HFFc6 (cell line): ENCODE results near the gene BMP5. TPM values are rescaled to one million over a fixed set of nuclear protein-coding genes. Genes with fewer than 3 reads are reported as not detected.

Experiments used
- DNase-seq: peaks from one replicate; pipeline ENCODE4 v3.0.0-alpha.2; 2018
- H3K27ac Mint-ChIP-seq: 2 replicates; pipeline ENCODE4 v1.8.0; 2020; ENCODE audit warnings: mild to moderate bottlenecking, mixed read lengths
- H3K27me3 Mint-ChIP-seq: 2 replicates; pipeline ENCODE4 v1.8.0; 2021; ENCODE audit warnings: mild to moderate bottlenecking, moderate library complexity, mixed read lengths; ENCODE audit not compliant: insufficient read depth
- H3K36me3 Mint-ChIP-seq: 2 replicates; pipeline ENCODE4 v1.8.0; 2021; ENCODE audit warnings: low read depth, mixed read lengths
- H3K4me1 Mint-ChIP-seq: 2 replicates; pipeline ENCODE4 v1.8.0; 2020; ENCODE audit warnings: low read depth, mixed read lengths
- H3K4me3 Mint-ChIP-seq: 2 replicates; pipeline ENCODE4 v1.8.0; 2020; ENCODE audit warnings: mild to moderate bottlenecking, moderate library complexity, mixed read lengths
- H3K9me3 Mint-ChIP-seq: 2 replicates; pipeline ENCODE4 v1.8.0; 2020; ENCODE audit warnings: mild to moderate bottlenecking, mixed read lengths
- total RNA-seq, 6 experiments: library from RNA; stranded (reverse); fragmentation: NEBNext Ultra II Directional; extraction: Animal tissue kit (Norgen Biotek cat#: 25700); gene quantifications; 2 replicates in 1 of 6; 3 replicates in 5 of 6; pipeline ENCODE4 v1.2.3, GENCODE V29; 2021
- TF ChIP-seq, protein P1 (sequence below): fragments of 200-600 bp; sonication (generic); IDR thresholded peaks from 2 replicates; pipeline ENCODE4 v1.5.0; 2021; ENCODE audit warnings: antibody characterized with exemption, mild to moderate bottlenecking

Gene BMP5
- total RNA-seq, 6 experiments from 2014 or later, result not detected

DNA sequence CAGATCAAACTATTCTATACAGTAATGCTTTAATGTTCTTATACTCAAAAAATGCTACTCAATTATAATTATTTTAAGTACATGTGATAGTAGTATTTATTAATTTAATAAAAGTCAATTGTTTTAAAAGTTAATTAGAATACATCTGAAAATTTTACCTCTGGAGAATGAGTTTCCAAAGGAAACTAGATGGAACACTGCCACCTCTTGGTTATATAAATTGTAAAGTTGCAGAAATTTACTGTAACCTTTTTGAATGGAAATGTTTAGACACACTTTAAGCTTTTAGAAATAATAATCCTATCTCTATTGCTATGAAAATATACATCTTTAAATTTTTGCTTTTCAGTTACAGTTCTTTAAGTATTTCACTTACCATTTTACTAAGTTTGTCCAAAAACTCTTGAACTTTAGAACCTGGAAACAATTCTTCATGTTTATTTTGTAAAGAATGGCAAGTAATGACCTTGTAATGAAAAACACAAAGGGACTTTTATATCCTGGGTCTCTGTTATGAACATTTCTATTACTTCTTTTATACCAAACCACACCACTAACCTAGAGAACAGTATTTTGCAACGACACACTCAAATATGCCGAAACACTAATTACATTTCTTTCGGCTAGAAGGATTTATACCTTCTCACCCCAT is 10.9 kb upstream of the BMP5 start:
- Mint-ChIP-seq H3K4me3 (no peak overlapping the region), H3K4me1 (peaks cover 18% of the 10 kb centered on the region), H3K27ac (no peak overlapping the region), H3K27me3 (peaks cover 3% of the 10 kb centered on the region; the same call in 1 of the 2 replicates), H3K9me3 (no peaks in the 10 kb centered on the region), H3K36me3 (no peaks in the 10 kb centered on the region)
- DNase-seq, result peak; percentile 13
- TF ChIP-seq, protein P1, sequence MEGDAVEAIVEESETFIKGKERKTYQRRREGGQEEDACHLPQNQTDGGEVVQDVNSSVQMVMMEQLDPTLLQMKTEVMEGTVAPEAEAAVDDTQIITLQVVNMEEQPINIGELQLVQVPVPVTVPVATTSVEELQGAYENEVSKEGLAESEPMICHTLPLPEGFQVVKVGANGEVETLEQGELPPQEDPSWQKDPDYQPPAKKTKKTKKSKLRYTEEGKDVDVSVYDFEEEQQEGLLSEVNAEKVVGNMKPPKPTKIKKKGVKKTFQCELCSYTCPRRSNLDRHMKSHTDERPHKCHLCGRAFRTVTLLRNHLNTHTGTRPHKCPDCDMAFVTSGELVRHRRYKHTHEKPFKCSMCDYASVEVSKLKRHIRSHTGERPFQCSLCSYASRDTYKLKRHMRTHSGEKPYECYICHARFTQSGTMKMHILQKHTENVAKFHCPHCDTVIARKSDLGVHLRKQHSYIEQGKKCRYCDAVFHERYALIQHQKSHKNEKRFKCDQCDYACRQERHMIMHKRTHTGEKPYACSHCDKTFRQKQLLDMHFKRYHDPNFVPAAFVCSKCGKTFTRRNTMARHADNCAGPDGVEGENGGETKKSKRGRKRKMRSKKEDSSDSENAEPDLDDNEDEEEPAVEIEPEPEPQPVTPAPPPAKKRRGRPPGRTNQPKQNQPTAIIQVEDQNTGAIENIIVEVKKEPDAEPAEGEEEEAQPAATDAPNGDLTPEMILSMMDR, result peak; percentile 79

DNA sequence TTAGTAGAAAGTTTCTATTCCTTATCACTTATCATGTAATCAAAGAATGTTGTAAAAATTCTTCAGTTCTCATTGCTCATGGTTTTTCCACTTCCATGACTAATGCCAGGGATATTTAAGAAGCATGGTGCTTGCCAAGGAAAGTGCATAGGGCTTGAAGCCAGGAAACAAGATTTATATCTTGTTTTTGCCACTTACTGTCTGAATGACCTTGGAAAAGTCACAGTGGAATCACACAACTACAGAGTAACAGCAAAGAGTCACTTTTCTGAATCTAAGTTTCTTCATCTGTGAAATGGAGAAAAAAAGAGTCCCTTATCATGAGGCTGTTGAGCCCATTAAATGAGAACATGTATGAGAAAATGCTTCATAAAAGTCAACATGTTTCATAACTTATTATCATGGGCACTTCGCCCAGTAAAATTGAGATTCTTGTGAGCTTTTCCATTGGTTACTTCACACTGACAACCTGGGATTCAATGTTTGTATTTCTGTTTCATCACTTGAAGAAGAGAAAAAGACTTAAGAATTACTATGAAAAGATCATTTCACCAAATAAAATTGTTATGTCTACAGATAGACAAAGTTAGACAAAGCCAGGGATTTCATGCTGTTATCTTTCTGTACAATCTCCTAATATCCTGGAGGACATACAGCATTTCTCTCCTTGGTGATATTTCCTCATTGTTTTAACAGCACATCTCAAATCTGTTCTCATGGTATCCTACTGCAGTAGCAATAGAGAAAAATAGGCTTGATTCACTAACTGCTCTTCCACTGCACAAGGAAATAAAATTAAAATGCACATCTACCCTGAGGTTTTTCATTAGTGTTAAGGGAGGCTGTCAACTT is 7.6 kb upstream of the BMP5 start:
- peak; percentile 71 for DNase-seq
- Mint-ChIP-seq H3K27ac (no peak overlapping the region), H3K27me3 (peaks cover 5% of the 10 kb centered on the region; the same call in 1 of the 2 replicates), H3K9me3 (no peaks in the 10 kb centered on the region), H3K4me1 (peaks cover 18% of the 10 kb centered on the region), H3K36me3 (no peaks in the 10 kb centered on the region), H3K4me3 (no peak overlapping the region)
- TF ChIP-seq, protein P1, result no peak

- Mint-ChIP-seq H3K4me1 (peaks cover 4% of the 10 kb centered on the region), H3K36me3 (no peaks in the 10 kb centered on the region), H3K27me3 (peaks cover 5% of the 10 kb centered on the region), H3K27ac (no peak overlapping the region), H3K9me3 (no peaks in the 10 kb centered on the region), H3K4me3 (no peak overlapping the region)
- TF ChIP-seq, protein P1, result no peak
- no peak for DNase-seq
Measured at GRCh38 chr6:55877283-55877682, 1.9 kb upstream of the BMP5 start.

GRCh38 chr6:55874316-55874715 is 1.1 kb downstream of the BMP5 start:
- TF ChIP-seq, protein P1, result no peak
- DNase-seq, result no peak
- Mint-ChIP-seq H3K9me3 (no peaks in the 10 kb centered on the region), H3K27ac (no peak overlapping the region), H3K27me3 (peaks cover 5% of the 10 kb centered on the region; the same call in 1 of the 2 replicates), H3K4me3 (no peak overlapping the region), H3K4me1 (no peaks in the 10 kb centered on the region), H3K36me3 (no peaks in the 10 kb centered on the region)

DNA sequence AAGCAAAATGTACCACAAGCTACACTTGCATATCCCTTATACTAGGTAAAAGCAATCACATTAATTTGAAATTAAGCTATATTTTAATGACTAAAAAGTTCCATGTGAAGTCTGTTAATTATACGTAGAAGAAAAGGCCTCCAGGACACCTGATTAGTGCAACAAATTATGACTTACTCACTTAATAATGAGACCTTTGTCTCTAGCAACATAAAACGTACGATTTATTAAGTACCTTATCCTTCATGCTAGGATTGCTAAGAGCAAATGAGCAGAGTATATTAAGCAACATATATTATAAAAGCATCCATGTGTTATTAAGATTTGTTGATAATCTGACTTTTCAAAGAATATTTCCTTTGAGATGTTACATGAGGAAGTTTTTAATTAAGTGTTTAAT is 2.5 kb downstream of the BMP5 start:
- no peak for DNase-seq
- Mint-ChIP-seq H3K27ac (no peak overlapping the region), H3K9me3 (no peaks in the 10 kb centered on the region), H3K4me1 (no peaks in the 10 kb centered on the region), H3K4me3 (no peak overlapping the region), H3K27me3 (peaks cover 3% of the 10 kb centered on the region; the same call in 1 of the 2 replicates), H3K36me3 (no peaks in the 10 kb centered on the region)
- TF ChIP-seq, protein P1, result no peak
